IMR-90 (cell line): ENCODE results near the gene GHR. TPM values are rescaled to one million over a fixed set of nuclear protein-coding genes. Genes with fewer than 3 reads are reported as not detected.

Experiments used
- ATAC-seq: fragments of 200-7000 bp; cut with Tn5 transposase; 2 replicates; pipeline ENCODE4 v1.9.1; 2020; ENCODE audit warnings: low read depth, mild to moderate bottlenecking, moderate library complexity
- BruUV-seq: library from RNA; stranded (reverse); fragments of 400-500 nt; replicated peaks from 2 replicates; lab custom pipeline; 2021; lab: Mats Ljungman, UMichigan
- CTCF ChIA-PET: fragments of 300-600 bp; formaldehyde crosslinking; extraction: SDS; loops from one replicate; lab custom pipeline; 2021; ENCODE audit warnings: antibody characterized with exemption; lab: Yijun Ruan, JAX
- POLR2A ChIA-PET: fragments of 300-600 bp; sonication (Branson Sonifier 250); formaldehyde crosslinking; loops from one replicate; lab custom pipeline; 2022; ENCODE audit warnings: antibody characterized with exemption; ENCODE audit not compliant: unreplicated experiment; lab: Charles Lee
- DNase-seq: peaks from one replicate; pipeline ENCODE4 v3.0.0; 2013
- H2AFZ ChIP-seq: replicated peaks from 2 replicates; pipeline ENCODE3; 2013; ENCODE audit warnings: low read length, mild to moderate bottlenecking; ENCODE audit not compliant: poor library complexity
- H2AK5ac ChIP-seq: 2 replicates; pipeline ENCODE4 v1.6.1; 2013; ENCODE audit warnings: low read depth, low read length, inconsistent platforms
- H2AK9ac ChIP-seq: replicated peaks from 2 replicates; pipeline ENCODE3; 2013; ENCODE audit warnings: mild to moderate bottlenecking, low read depth, low read length, moderate library complexity; ENCODE audit not compliant: poor library complexity
- H2BK120ac ChIP-seq: 2 replicates; pipeline ENCODE4 v1.6.1; 2013; ENCODE audit warnings: low read depth, low read length, inconsistent platforms
- H2BK15ac ChIP-seq: 3 replicates; pipeline ENCODE4 v1.6.1; 2013; ENCODE audit warnings: low read depth, low read length, inconsistent platforms
- H2BK20ac ChIP-seq: 2 replicates; pipeline ENCODE4 v1.6.1; 2013; ENCODE audit warnings: low read depth, mild to moderate bottlenecking, inconsistent platforms, low read length, moderate library complexity
- H2BK5ac ChIP-seq: 2 replicates; pipeline ENCODE4 v1.6.1; 2013; ENCODE audit warnings: mild to moderate bottlenecking, low read depth, low read length, inconsistent platforms; ENCODE audit not compliant: poor library complexity, severe bottlenecking
- H3K14ac ChIP-seq: replicated peaks from 2 replicates; pipeline ENCODE4 v1.6.1; 2013; ENCODE audit warnings: low read depth, low read length, inconsistent platforms
- H3K18ac ChIP-seq: 2 replicates; pipeline ENCODE4 v1.6.1; 2013; ENCODE audit warnings: low read depth, low read length, control low read depth
- H3K23ac ChIP-seq: 2 replicates; pipeline ENCODE4 v1.6.1; 2013; ENCODE audit warnings: low read depth, low read length, inconsistent platforms
- H3K27ac ChIP-seq: 2 replicates; pipeline ENCODE4 v1.5.1; 2013; ENCODE audit warnings: mild to moderate bottlenecking, control low read depth, low read length; ENCODE audit not compliant: insufficient read depth
- H3K27me3 ChIP-seq: 2 replicates; pipeline ENCODE4 v1.6.1; 2013; ENCODE audit warnings: low read length; ENCODE audit not compliant: control insufficient read depth, insufficient read depth
- H3K36me3 ChIP-seq: 2 replicates; pipeline ENCODE4 v1.6.1; 2013; ENCODE audit warnings: low read length, mixed read lengths; ENCODE audit not compliant: control insufficient read depth, insufficient read depth
- H3K4ac ChIP-seq: 2 replicates; pipeline ENCODE4 v1.6.1; 2013; ENCODE audit warnings: low read depth, low read length, inconsistent platforms
- H3K4me1 ChIP-seq: 2 replicates; pipeline ENCODE4 v1.6.1; 2013; ENCODE audit warnings: low read length, mixed read lengths; ENCODE audit not compliant: control insufficient read depth, insufficient read depth
- H3K4me2 ChIP-seq: 2 replicates; pipeline ENCODE4 v1.6.1; 2013; ENCODE audit warnings: low read depth, mild to moderate bottlenecking, control low read depth, low read length, moderate library complexity
- H3K4me3 ChIP-seq: 2 replicates; pipeline ENCODE4 v1.5.1; 2013; ENCODE audit warnings: low read depth, mild to moderate bottlenecking, control low read depth, low read length, moderate library complexity; ENCODE audit not compliant: insufficient read depth
- H3K56ac ChIP-seq: 2 replicates; pipeline ENCODE4 v1.6.1; 2013; ENCODE audit warnings: low read length, inconsistent platforms; ENCODE audit not compliant: insufficient read depth; ENCODE audit errors: extremely low read depth
- H3K79me1 ChIP-seq, 2 experiments: 2 replicates each; pipeline ENCODE4 v1.6.1; 2013; ENCODE audit warnings: low read length in 2 of 2, inconsistent platforms in 1 of 2, low read depth in 1 of 2
- H3K9ac ChIP-seq: 2 replicates; pipeline ENCODE4 v1.6.1; 2013; ENCODE audit warnings: low read depth, low read length, control low read depth
- H3K9me1 ChIP-seq: 2 replicates; pipeline ENCODE4 v1.6.1; 2013; ENCODE audit warnings: low read length, inconsistent platforms; ENCODE audit not compliant: insufficient read depth
- H3K9me3 ChIP-seq: 2 replicates; pipeline ENCODE4 v1.6.1; 2013; ENCODE audit warnings: low read length; ENCODE audit not compliant: control insufficient read depth, insufficient read depth
- H4K20me1 ChIP-seq: 2 replicates; pipeline ENCODE4 v1.6.1; 2013; ENCODE audit warnings: low read length, inconsistent platforms; ENCODE audit not compliant: insufficient read depth
- H4K5ac ChIP-seq: 2 replicates; pipeline ENCODE4 v1.6.1; 2013; ENCODE audit warnings: mild to moderate bottlenecking, low read depth, low read length, control low read depth
- H4K8ac ChIP-seq, 2 experiments: 2 replicates each; pipeline ENCODE4 v1.6.1; 2013; ENCODE audit warnings: low read depth in 2 of 2, low read length in 2 of 2, control low read depth in 1 of 2, inconsistent platforms in 1 of 2
- H4K91ac ChIP-seq: 2 replicates; pipeline ENCODE4 v1.6.1; 2013; ENCODE audit warnings: low read depth, low read length, inconsistent platforms; ENCODE audit not compliant: insufficient read depth
- BHLHE40 ChIP-seq: fragments of 150-350 bp; IDR thresholded peaks from 2 replicates; pipeline ENCODE4 v1.6.1; 2016; ENCODE audit warnings: mild to moderate bottlenecking, low read depth, low read length
- CEBPB ChIP-seq: IDR thresholded peaks from 2 replicates; pipeline ENCODE4 v1.6.1; 2012; ENCODE audit warnings: low read depth, low read length, improper control_type of control experiment
- CHD1 ChIP-seq: IDR thresholded peaks from 2 replicates; pipeline ENCODE4 v1.6.1; 2012; ENCODE audit warnings: low read depth, low read length, improper control_type of control experiment
- CTCF ChIP-seq: conservative IDR thresholded peaks from 2 replicates; pipeline ENCODE4 v1.5.1; 2012; ENCODE audit warnings: mild to moderate bottlenecking, low read depth, low read length, improper control_type of control experiment
- ELK1 ChIP-seq: fragments of 150-350 bp; IDR thresholded peaks from 2 replicates; pipeline ENCODE4 v1.6.1; 2016; ENCODE audit warnings: low read depth, mild to moderate bottlenecking, low read length, moderate library complexity, borderline replicate concordance
- FOS ChIP-seq: fragments of 150-350 bp; IDR thresholded peaks from 2 replicates; pipeline ENCODE4 v1.6.1; 2016; ENCODE audit warnings: low read depth, low read length
- MAFK ChIP-seq: IDR thresholded peaks from 2 replicates; pipeline ENCODE4 v1.6.1; 2012; ENCODE audit warnings: low read depth, low read length, improper control_type of control experiment
- MAZ ChIP-seq: IDR thresholded peaks from 2 replicates; pipeline ENCODE4 v1.6.1; 2012; ENCODE audit warnings: low read depth, mild to moderate bottlenecking, low read length, improper control_type of control experiment, moderate library complexity, borderline replicate concordance
- MXI1 ChIP-seq: IDR thresholded peaks from 2 replicates; pipeline ENCODE4 v1.6.1; 2012; ENCODE audit warnings: low read depth, mild to moderate bottlenecking, low read length, moderate library complexity, borderline replicate concordance
- NFE2L2 ChIP-seq: fragments of 150-350 bp; IDR thresholded peaks from 2 replicates; pipeline ENCODE4 v1.6.1; 2016; ENCODE audit warnings: low read depth, mild to moderate bottlenecking, low read length
- POLR2A ChIP-seq: IDR thresholded peaks from 2 replicates; pipeline ENCODE4 v1.6.1; 2012; ENCODE audit warnings: mild to moderate bottlenecking, low read depth, low read length
- RAD21 ChIP-seq: IDR thresholded peaks from 2 replicates; pipeline ENCODE4 v1.6.1; 2012; ENCODE audit warnings: low read length, improper control_type of control experiment
- RCOR1 ChIP-seq: IDR thresholded peaks from 2 replicates; pipeline ENCODE4 v1.6.1; 2012; ENCODE audit warnings: mild to moderate bottlenecking, low read length, improper control_type of control experiment; ENCODE audit not compliant: insufficient replicate concordance
- RFX5 ChIP-seq: IDR thresholded peaks from 2 replicates; pipeline ENCODE4 v1.8.0; 2012; ENCODE audit warnings: low read depth, mild to moderate bottlenecking, low read length, moderate library complexity
- SMC3 ChIP-seq: fragments of 150-350 bp; IDR thresholded peaks from 2 replicates; pipeline ENCODE4 v1.6.1; 2016; ENCODE audit warnings: low read depth, mild to moderate bottlenecking, antibody characterized with exemption, low read length, moderate library complexity
- USF2 ChIP-seq: fragments of 150-350 bp; IDR thresholded peaks from 2 replicates; pipeline ENCODE4 v1.6.1; 2017; ENCODE audit warnings: mild to moderate bottlenecking, antibody characterized with exemption, low read length, low read depth
- WGBS, 2 experiments: methylation state at CpG; one replicate each; pipeline versions ENCODE4 v1.1.5 to v1.1.7; 2013; ENCODE audit warnings: missing lambda C conversion rate in 2 of 2; ENCODE audit not compliant: insufficient read length in 1 of 2; ENCODE audit errors: extremely low coverage in 2 of 2; 5-methylcytosine and 5-hydroxymethylcytosine counted together
- dilution Hi-C: fragments of 300-500 bp; cut with HindIII; formaldehyde crosslinking; loops from one replicate; pipeline ENCODE4 v1.14.3; 2018; ENCODE audit warnings: low sequenced_read_pairs; ENCODE audit not compliant: unreplicated experiment
- in situ Hi-C: fragments of 300-500 bp; cut with MboI; formaldehyde crosslinking; loops from 3 replicates; pipeline ENCODE4 v1.14.3; 2019; ENCODE audit warnings: low sequenced_read_pairs, inconsistent platforms, mixed read lengths
- intact Hi-C: fragments of 100-400 bp; cut with micrococcal nuclease; formaldehyde crosslinking; loops from 2 replicates; pipeline ENCODE4 v1.10.0; 2022
- polyA plus RNA-seq, 3 experiments: library from polyadenylated mRNA; depleted of rRNA; stranded (reverse); fragments of >200 nt; gene quantifications; 2 replicates each; pipeline ENCODE4 v1.2.3, GENCODE V29; 2012; ENCODE audit warnings: low replicate concordance in 1 of 3
- total RNA-seq: library from RNA; depleted of rRNA; stranded (reverse); fragments of >200 nt; gene quantifications from 2 replicates; pipeline ENCODE4 v1.2.3, GENCODE V29; 2012

Gene GHR
- total and polyA plus RNA-seq, 2 of the 4 experiments (the other 2 are of a cell fraction), result 0.36 to 1.1 TPM

GRCh38 chr5:42547894-42548293, 124.7 kb downstream of the GHR start:
- Histone ChIP-seq H2BK5ac (no peak overlapping the region), H3K4me2 (no peak overlapping the region), H4K8ac (no peak overlapping the region), H3K79me1 (no peaks in the 10 kb centered on the region), H2AK5ac (no peak overlapping the region), H3K18ac (no peak overlapping the region), H2AK9ac (no peak overlapping the region), H3K36me3 (no peaks in the 10 kb centered on the region), H4K91ac (no peak overlapping the region), H3K14ac (no peak overlapping the region), H3K4me3 (no peak overlapping the region), H4K5ac (no peak overlapping the region), H3K56ac (no peak overlapping the region), H2BK20ac (no peak overlapping the region), H2BK120ac (no peak overlapping the region), H3K9ac (no peak overlapping the region), H3K4ac (no peak overlapping the region), H3K23ac (no peak overlapping the region), H3K9me1 (no peaks in the 10 kb centered on the region), H2AFZ (no peak overlapping the region), H3K27me3 (no peaks in the 10 kb centered on the region), H3K9me3 (no peaks in the 10 kb centered on the region), H3K27ac (no peak overlapping the region), H4K20me1 (no peaks in the 10 kb centered on the region), H3K4me1 (no peaks in the 10 kb centered on the region), H2BK15ac (no peak overlapping the region)
- no CpG with 5 or more reads among the region's 1 CpG for WGBS, 2 experiments
- ATAC-seq (no peak), DNase-seq (no peak)
- intact Hi-C loops (no loop called here), dilution Hi-C loops (no loop called here), in situ Hi-C loops (no loop called here)
- no peak for TF ChIP-seq SMC3
- TF ChIP-seq POLR2A, result no peak
- no peak for TF ChIP-seq CEBPB
- no peak for TF ChIP-seq MAFK
- TF ChIP-seq RCOR1, result no peak
- no peak for TF ChIP-seq MXI1
- TF ChIP-seq USF2, result no peak
- no peak for TF ChIP-seq RFX5
- no peak for TF ChIP-seq ELK1
- no peak for TF ChIP-seq MAZ
- no peak for TF ChIP-seq FOS
- TF ChIP-seq RAD21, result no peak
- no peak for TF ChIP-seq CHD1
- TF ChIP-seq NFE2L2, result no peak
- TF ChIP-seq BHLHE40, result no peak
- no peak for TF ChIP-seq CTCF
- CTCF ChIA-PET, result no interaction called here
- BruUV-seq, result no TSS peak
- POLR2A ChIA-PET, result no interaction called here
